Measurements from ENCODE around the gene KRTAP24-1. TPM values are rescaled to one million over a fixed set of nuclear protein-coding genes. Genes with fewer than 3 reads are reported as not detected.

KRTAP24-1 gene, protein sequence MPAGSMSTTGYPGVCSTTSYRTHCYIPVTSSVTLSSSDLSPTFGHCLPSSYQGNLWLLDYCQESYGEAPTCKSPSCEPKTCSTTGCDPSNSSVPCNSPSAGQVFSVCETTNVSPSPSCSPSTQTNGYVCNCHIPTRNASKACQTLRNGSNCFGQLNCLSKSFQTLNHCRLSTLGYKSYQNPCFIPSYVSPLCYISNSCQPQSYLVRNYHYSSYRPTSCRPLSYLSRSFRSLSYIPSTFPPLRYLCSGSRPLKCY
- total RNA-seq = not detected
- not detected for polyA plus RNA-seq
- long read RNA-seq, donor 1 = 0 reads
- long read RNA-seq, donor 2 = 0 reads
- long read RNA-seq, donor 3 = 0 reads

- H3K4me3 ChIP-seq = no peak within 1 kb of the TSS
- WGBS, 2 donors = 47 to 60% methylated on average over 3 of the region's 3 CpGs
- H3K36me3 ChIP-seq = no peaks in the 10 kb centered on the region
- H3K4me1 ChIP-seq = no peaks in the 10 kb centered on the region
- no peak within 1 kb of the TSS for H3K27ac ChIP-seq
- no peaks in the 10 kb centered on the region for H3K27me3 ChIP-seq
- intact Hi-C loops (cut with DNase I) = no loop called here
- ATAC-seq (no peak), DNase-seq (no peak)
- H3K9me3 ChIP-seq = peaks cover 0 to 7% (median 0%) of the 10 kb centered on the region in 11 donors
- TF ChIP-seq CTCF (IDR thresholded peaks at IDR 0.05) = no peak
Measured at GRCh38 chr21:30282850-30283249, at the start of gene KRTAP24-1. Gene KRTAP24-1, minus strand, starts transcription at chr21:30282950. Its CDS starts 18 bp downstream, at chr21:30282932.

- H3K27me3 ChIP-seq = no peaks in the 10 kb centered on the region
- no peak overlapping the region for H3K4me3 ChIP-seq
- no peak for DNase-seq
- intact Hi-C loops (cut with DNase I) = no loop called here
- H3K9me3 ChIP-seq = peaks cover 0 to 26% (median 12%) of the 10 kb centered on the region in 11 donors
- no peak overlapping the region for H3K27ac ChIP-seq
- no peak for TF ChIP-seq CTCF (IDR thresholded peaks at IDR 0.05)
- no peak for ATAC-seq
- no peaks in the 10 kb centered on the region for H3K36me3 ChIP-seq
- H3K4me1 ChIP-seq = no peaks in the 10 kb centered on the region
- WGBS, 2 donors = 67 to 82% methylated on average over 4 of the region's 4 CpGs
Measured at GRCh38 chr21:30329203-30329875, 46.6 kb upstream of the KRTAP24-1 start.

- H3K36me3 ChIP-seq = no peaks in the 10 kb centered on the region
- no peak for TF ChIP-seq CTCF (IDR thresholded peaks at IDR 0.05)
- ATAC-seq = no peak
Measured at GRCh38 chr21:30326390-30326789, 43.6 kb upstream of the KRTAP24-1 start.

GRCh38 chr21:30320215-30320614 is 37.5 kb upstream of the KRTAP24-1 start, which contains the start of gene KRTAP26-1:
Gene KRTAP26-1, minus strand, starts transcription at chr21:30320315. Its CDS starts 280 bp downstream, at chr21:30320035.
- WGBS, 2 donors = 84 to 94% methylated on average over 2 of the region's 2 CpGs
- no peak for TF ChIP-seq CTCF (IDR thresholded peaks at IDR 0.05)

More at GRCh38 chr21:30326390-30326789, 43.6 kb upstream of the KRTAP24-1 start:
- Histone ChIP-seq H3K9me3 (peaks cover 0 to 26% (median 12%) of the 10 kb centered on the region in 11 donors), H3K27ac (no peak overlapping the region), H3K4me1 (no peaks in the 10 kb centered on the region), H3K4me3 (no peak overlapping the region), H3K27me3 (no peaks in the 10 kb centered on the region)
- DNase-seq = no peak
- intact Hi-C loops (cut with DNase I) = no loop called here

More at GRCh38 chr21:30320215-30320614, 37.5 kb upstream of the KRTAP24-1 start, which contains the start of gene KRTAP26-1:
- no peaks in the 10 kb centered on the region for H3K36me3 ChIP-seq
- DNase-seq (no peak), ATAC-seq (no peak)
- H3K4me1 ChIP-seq = no peaks in the 10 kb centered on the region
- intact Hi-C loops (cut with DNase I) = no loop called here
- peaks cover 0 to 5% (median 0%) of the 10 kb centered on the region in 11 donors for H3K9me3 ChIP-seq
- H3K27me3 ChIP-seq = no peaks in the 10 kb centered on the region
- no peak within 1 kb of the TSS for H3K27ac ChIP-seq
- no peak within 1 kb of the TSS for H3K4me3 ChIP-seq
